ENCODE measurements around the gene ANGPT4.
A peak's percentile ranks its signal among the peaks of the same experiment; 100 is the strongest.
"Not testable (repeated sequence)": the region's sequence is repeated elsewhere in the genome, so short reads cannot be mapped to it uniquely, and the experiment has no call there.

Gene ANGPT4

GRCh38 chr20:875115-875514 is 41.0 kb downstream of the ANGPT4 start:
- DNase-seq (ENCODE audit: low read depth in 2 of 2), result no peak

- DNase-seq (ENCODE audit: low read depth in 2 of 2), result no peak
These were observed 42.1 kb downstream of the ANGPT4 start for GRCh38 chr20:873875-874607.

- DNase-seq (ENCODE audit: low read depth in 2 of 2), result no peak
These were observed 43.1 kb downstream of the ANGPT4 start for GRCh38 chr20:872855-873520.

- no peak for DNase-seq (ENCODE audit: low read depth in 2 of 2)
These were observed 44.2 kb downstream of the ANGPT4 start for GRCh38 chr20:871948-872347.

- no peak for DNase-seq (ENCODE audit: low read depth in 2 of 2)
These were observed 44.7 kb downstream of the ANGPT4 start for GRCh38 chr20:871436-871835.

- no peak for DNase-seq (ENCODE audit: low read depth in 2 of 2)
These were observed 45.4 kb downstream of the ANGPT4 start for GRCh38 chr20:870758-871157.

- no peak for DNase-seq (ENCODE audit: low read depth in 2 of 2)
These were observed 46.5 kb downstream of the ANGPT4 start for GRCh38 chr20:869606-870005.

GRCh38 chr20:868279-868678 is 47.9 kb downstream of the ANGPT4 start:
- DNase-seq (ENCODE audit: low read depth in 2 of 2), result no peak

- no peak for DNase-seq (ENCODE audit: low read depth in 2 of 2)
These were observed 50.7 kb downstream of the ANGPT4 start for GRCh38 chr20:865440-865839.

- DNase-seq (ENCODE audit: low read depth in 2 of 2), result no peak
These were observed 55.2 kb downstream of the ANGPT4 start for GRCh38 chr20:860891-861290.

GRCh38 chr20:859751-860231 is 56.3 kb downstream of the ANGPT4 start:
- DNase-seq (ENCODE audit: low read depth in 2 of 2), result no peak

GRCh38 chr20:858011-858410 is 58.1 kb downstream of the ANGPT4 start:
- no peak for DNase-seq (ENCODE audit: low read depth in 2 of 2)

- DNase-seq (ENCODE audit: low read depth in 2 of 2), result peak in 1 of 2 experiments; percentile 7
These were observed 59.8 kb downstream of the ANGPT4 start for GRCh38 chr20:856361-856775.

GRCh38 chr20:855466-856360 is 60.4 kb downstream of the ANGPT4 start:
- no peak for DNase-seq (ENCODE audit: low read depth in 2 of 2)

GRCh38 chr20:854601-855000 is 61.5 kb downstream of the ANGPT4 start:
- no peak for DNase-seq (ENCODE audit: low read depth in 2 of 2)

- DNase-seq (ENCODE audit: low read depth in 2 of 2), result no peak
These were observed 62.6 kb downstream of the ANGPT4 start for GRCh38 chr20:853406-853996.

GRCh38 chr20:848731-849130 is 67.4 kb downstream of the ANGPT4 start:
- DNase-seq (ENCODE audit: low read depth in 2 of 2), result not testable (repeated sequence)

GRCh38 chr20:848193-848592 is 67.9 kb downstream of the ANGPT4 start:
- no peak for DNase-seq (ENCODE audit: low read depth in 2 of 2)

GRCh38 chr20:846894-847278 is 69.2 kb downstream of the ANGPT4 start:
- DNase-seq (ENCODE audit: low read depth in 2 of 2), result no peak

- no peak for DNase-seq (ENCODE audit: low read depth in 2 of 2)
These were observed 69.9 kb downstream of the ANGPT4 start for GRCh38 chr20:845941-846893.

All from fibroblast of skin of left quadriceps (primary cell).